ENCODE data around the gene AHRR.
"Not testable (repeated sequence)": the region's sequence is repeated elsewhere in the genome, so short reads cannot be mapped to it uniquely, and the experiment has no call there.

AHRR gene

DNA sequence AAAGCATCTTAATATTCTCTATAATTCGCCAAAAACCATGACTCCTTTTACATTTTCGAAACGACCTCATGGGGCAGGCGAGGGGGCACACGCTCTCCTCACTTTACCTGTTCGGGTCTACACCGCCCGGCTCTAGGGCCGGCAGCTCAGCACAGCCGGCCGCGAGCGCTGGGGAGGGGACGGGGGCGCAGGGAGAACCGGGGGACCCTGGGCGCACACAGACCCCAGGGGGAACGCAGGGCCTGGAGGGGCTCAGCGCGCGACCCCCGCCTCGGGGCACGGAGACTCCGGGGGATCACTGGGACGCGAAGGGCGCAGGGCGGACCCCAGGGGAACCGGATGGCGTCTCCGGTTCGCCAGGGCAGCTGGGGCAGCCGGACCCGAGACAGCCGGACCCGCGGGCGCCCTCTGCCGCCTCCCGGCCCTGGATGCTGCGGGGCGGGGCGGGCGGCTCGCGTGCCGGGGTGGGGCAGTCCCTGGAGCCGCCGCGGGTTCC, at the start of gene AHRR:
TSS of gene AHRR (plus strand) at position 485 of the 496 bp plus-strand sequence. CDS start 22,189 bp downstream, outside the sequence.
- no peak for DNase-seq

DNA sequence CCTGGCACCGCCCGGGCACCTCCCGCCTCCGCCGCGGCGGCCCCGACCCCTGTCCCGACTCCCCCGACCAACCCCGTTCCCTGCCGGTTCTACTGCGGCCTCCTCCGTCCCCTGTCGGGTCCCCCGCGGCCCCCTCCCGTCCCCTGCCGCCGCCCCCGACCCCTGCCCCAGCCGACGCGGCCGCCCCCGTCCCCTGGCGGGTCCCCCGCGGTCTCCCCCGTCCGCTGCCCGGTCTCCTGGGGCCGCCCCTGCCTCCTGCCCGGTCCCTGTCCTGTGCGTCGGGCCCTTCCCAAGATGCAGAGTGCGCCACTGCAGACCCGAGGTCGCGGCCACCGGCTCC, 49.7 kb upstream of the AHRR start:
- DNase-seq, result not testable (repeated sequence)

DNA sequence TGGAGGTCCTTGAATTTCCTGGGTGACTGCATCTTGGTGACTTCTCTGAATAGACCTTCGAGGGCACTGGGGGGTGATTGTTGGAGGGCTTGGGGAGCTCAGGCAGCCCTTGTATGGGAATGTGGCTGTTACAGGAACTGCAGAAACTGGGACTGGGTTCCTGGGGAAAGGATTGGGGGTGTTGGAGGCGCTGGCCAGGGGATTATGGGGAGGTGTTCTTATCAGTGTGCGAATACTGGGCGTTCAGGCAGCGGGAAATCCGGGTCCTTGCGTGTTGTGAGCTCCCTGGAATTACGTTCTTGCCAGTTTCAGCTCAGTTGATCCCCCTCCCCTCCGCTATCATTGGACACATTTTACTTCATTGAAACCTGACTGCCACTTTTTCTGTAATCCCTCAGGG, 48.4 kb upstream of the AHRR start:
- DNase-seq, result not testable (repeated sequence)

DNA sequence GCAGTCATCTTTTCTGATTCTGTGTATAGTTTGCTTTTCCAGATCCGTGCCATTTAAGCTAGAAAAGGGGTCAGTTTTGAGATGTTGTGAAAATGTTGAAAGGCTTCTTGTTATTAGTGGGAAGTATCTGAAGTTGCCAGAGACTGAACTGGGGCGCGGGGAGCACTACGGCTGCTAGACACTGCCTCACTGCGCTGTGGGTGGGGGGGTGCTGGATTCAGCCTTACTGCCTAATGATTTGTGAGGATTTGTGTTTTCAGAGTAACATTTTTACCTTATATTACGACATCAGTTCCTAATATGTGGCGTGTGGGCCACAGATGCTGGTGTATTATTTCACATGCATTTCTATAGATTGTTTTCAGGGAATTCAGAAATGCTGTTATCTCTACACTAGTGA, 48.0 kb upstream of the AHRR start:
- DNase-seq, result not testable (repeated sequence)

DNA sequence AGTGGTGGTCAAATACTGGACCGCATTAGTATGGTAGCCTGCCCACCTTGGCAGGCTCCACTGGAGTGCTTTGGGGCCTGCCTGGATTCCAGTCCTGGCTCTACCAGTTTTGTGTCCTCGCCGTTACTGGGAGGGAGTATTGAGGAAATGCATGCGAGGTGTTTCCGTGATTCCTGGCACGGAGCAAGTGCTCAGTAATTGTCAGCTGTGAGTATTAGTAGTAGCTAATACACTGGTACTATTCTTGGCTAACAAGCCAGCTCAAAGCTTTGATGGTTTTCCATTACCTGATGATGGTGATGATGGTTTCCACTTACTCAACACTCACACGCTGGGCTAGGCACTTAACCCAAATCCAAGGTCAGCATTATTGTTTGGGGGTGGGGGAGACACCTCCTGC, 47.2 kb upstream of the AHRR start:
- DNase-seq, result not testable (repeated sequence)

DNA sequence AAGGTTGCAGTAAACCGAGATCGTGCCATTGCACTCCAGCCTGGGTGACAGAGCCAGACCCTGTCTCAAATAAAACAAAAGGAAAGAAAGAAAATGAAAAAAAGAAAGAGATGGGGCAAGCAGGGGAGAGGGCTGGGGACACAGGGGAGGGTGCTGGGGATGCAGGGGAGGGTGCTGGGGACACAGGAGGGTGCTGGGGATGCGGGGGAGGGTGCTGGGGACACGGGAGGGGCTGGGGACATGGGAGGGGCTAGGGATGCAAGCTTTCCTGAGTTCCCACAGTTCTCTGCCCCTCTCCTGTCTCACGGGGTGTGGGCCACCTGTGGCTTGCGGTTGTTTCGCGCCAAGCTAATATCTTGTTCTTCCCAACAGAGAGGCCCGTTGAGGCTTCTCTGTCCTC, 42.9 kb upstream of the AHRR start:
- DNase-seq, result no peak

DNA sequence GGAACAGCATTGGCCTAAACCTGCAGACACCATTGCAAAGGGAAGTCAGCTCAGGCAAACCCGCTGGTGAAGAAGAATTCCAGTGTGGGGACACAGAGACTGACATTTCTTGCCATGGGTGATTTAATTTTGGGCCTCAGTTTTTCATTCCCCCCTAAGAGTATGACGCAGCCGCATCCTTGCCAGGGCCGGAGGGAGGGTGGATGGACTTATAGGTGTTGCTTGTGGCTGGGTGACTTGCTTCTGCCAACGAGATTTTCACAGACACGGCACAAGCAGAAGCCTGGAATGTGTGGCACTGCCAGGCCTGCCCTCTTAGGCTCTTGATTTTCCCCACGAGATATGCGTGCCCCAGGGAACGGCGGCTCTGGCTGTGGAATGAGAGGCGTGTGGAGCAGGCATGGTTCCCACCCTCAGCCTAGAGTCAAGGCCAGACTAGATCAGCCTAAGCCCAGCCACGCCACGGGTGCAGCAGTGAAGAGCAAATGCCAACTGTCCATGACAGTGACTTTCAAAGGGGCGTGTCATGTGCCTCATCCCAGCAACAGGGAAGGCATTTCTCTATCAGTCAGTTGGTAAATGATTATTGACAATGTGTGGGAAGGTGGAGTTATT, 42.4 kb upstream of the AHRR start:
- DNase-seq, result not testable (repeated sequence)

DNA sequence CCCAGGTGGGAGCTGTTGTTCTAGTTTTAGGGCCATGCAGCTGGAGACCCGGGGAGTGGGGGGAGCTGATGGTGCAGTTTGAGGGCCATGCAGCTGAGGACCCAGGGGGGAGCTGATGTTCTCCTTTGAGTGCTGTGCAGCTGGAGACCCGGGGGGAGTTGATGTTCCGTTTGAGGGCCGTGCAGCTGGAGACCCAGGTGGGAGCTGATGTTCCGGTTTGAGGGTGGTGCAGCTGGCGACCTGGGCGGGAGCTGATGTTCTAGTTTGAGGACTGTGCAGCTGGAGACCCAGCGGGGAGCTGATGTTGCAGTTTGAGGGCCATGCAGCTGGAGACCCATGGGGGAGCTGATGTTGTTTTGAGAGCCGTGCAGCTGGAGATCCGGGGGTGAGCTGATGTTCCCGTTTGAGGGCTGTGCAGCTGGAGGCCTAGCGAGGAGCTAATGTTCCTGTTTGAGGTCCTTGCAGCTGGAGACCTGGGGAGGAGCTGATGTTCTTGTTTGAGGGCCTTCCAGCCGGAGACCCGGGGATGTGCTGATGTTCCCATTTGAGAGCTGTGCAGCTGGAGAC, 35.4 kb upstream of the AHRR start:
- no peak for DNase-seq

DNA sequence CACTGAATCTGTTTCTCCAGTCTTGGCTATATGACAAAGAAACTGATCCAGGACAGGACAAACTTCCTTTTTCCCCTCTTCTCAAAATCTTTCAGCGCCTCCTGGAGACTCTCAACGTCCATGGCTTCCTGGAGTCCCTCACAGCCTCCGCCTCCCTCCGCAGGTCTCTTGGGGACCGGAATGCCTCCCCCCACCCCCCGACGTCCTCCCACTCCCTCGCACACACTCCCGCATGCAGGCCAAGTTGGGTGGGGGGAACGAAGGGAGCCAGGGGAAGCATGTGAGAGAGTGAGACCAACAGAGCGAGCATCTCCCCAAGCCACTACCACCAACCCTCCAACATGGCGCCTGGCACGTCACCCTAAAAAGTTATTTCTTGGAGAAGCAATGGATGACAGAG, 31.3 kb upstream of the AHRR start:
- DNase-seq, result not testable (repeated sequence)

DNA sequence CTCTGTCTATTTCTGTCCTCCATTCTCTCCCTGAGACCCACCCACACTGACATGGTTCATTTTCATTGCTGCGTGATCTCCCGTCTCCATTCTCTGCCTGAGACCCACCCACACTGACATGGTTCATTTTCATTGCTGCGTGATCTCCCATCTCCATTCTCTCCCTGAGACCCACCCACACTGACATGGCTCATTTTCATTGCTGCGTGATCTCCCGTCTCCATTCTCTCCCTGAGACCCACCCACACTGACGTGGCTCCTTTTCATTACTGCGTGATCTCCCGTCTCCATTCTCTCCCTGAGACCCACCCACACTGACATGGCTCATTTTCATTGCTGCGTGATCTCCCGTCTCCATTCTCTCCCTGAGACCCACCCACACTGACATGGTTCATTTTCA, 30.2 kb upstream of the AHRR start:
- DNase-seq, result not testable (repeated sequence)

DNA sequence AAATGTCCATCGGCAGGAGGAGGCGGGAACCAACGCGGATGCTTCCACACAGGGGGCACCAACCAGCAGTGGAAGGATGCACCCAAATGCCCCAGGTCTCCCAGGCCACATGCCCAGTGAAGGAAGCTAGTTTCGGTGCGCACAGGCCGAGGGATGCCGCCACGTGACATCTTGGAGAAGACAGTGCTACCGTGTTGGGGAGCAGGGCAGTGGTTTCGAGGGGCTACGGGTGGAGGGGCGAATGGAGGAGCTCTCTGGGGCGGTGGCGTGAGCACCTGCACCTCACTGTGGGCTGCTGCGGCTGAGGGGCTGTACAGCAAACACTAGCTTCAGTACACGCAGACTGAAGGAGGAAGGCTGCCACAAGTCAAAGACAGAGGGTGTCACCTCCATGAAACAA, 26.7 kb upstream of the AHRR start:
- not testable (repeated sequence) for DNase-seq

DNA sequence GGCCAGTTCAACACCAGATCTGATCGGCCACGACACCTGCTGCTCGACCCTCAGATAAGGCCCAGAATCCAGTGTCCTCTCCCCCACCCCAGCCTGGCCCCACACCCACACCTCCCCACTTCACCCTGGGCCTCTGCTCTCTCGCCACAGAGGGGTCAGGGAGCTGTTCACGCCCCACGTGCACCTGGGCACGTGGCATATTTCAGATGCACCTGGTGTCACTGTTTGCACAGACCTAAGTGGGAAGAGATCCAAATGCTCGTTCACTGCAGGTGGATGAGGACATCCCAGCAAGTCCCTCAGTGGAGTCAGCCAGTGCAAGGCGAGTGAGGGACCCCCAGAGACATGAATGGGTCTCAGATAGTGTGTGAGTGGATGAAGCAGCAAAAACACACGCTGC, 25.3 kb upstream of the AHRR start:
- not testable (repeated sequence) for DNase-seq

DNA sequence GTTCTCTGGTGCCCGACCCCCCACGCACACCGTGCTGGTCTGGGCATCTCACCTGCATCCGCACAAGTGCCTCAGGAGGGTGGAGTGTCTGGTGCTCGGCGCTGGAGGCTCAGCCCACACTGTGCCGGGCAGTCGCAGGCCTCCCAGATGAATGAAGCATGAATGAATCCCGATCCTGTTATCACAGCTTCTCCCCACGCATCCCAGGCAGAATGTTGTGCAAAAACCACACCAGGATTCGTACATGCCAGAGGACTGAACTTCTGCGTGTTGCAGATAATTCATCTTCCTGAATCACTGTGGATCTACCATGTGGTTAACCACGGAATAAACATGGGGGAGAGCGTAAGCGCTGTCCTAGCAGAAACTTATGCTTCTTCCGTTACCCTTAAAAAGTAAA, 24.6 kb upstream of the AHRR start:
- not testable (repeated sequence) for DNase-seq

DNA sequence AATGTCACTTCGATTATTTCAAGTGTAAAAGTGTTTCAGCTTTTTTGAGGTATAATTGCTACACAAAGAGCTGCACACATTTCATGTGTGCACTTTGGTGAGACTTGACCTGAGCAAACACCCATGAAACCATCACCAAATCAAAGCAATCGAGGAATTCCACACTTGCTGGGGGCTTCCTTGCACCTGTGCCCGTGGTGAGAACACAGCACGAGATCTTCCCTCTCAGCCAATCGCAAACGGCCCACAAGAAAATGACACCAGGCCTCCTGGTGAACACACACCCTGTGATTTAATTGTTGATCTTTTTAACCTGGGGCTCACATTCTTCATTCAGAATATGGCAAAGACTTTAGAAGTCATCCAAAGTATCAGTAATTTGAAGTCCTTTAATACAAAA, 24.1 kb upstream of the AHRR start:
- DNase-seq, result not testable (repeated sequence)

DNA sequence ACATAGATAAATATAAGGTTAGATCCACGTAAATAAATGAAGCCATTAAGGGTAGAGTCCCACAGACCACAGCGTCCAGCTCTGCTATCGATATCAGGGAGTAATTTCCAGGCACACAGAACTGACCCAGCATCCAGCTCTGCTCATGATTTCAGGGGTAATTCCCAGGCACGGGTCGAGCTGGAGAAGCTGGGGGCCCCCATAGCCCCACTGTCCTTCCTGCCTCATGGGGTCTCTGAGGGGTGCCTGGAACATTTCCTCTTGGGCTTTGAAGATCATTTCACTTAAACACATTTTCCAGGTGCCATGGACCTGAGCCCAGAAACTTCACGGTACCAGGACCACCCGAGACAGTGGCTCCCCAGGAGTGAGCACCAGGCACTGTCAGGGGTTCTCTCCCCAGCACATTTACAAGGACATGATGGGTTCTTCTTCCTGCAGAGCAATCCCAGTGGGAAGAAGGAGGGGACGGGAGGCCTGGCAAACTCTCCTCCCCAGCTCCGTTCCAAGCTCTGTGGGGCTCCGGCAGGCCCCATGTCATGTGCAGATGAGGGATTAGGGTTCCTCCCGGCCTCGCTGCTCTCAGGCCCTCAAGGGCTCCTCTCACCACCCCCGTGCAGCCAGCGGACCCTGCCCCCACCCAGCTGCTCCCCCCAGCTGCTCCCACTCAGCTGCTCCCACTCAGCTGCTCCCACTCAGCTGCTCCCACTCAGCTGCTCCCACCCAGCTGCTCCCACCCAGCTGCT, 23.4 kb upstream of the AHRR start:
- not testable (repeated sequence) for DNase-seq

DNA sequence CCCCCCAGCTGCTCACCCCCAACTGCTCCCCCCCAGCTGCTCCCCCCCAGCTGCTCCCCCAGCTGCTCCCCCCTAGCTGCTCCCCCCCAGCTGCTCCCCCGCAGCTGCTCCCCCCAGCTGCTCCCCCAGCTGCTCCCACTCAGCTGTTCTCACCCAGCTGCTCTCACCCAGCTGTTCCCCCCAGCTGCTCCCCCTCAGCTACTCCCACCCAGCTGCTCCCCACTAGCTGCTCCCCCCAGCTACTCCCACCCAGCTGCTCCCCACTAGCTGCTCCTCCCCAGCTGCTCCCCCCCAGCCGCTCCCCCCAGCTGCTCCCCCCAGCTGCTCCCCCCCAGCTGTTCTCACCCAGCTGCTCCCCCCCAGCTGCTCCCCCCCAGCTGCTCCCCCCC, 22.8 kb upstream of the AHRR start:
- DNase-seq, result no peak

DNA sequence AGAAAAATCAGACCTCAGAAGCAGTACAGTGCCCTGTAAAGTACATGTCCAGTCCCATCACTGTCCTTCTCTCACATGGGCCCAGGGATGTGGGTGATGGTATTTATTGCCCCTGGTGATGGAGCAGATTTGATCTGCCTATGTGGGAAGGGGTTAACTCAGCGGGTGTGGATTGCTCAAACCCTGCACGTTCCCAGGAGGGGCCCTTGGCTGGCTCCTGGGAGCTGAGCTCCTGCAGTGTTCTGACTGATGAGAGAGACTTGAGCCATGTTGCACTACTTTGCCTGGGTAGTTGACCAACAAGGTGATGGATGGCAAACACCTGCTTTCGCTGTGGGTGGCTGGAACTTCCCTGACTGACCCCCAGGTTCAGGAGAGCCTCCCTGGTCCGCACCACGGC, 21.6 kb upstream of the AHRR start:
- DNase-seq, result not testable (repeated sequence)

DNA sequence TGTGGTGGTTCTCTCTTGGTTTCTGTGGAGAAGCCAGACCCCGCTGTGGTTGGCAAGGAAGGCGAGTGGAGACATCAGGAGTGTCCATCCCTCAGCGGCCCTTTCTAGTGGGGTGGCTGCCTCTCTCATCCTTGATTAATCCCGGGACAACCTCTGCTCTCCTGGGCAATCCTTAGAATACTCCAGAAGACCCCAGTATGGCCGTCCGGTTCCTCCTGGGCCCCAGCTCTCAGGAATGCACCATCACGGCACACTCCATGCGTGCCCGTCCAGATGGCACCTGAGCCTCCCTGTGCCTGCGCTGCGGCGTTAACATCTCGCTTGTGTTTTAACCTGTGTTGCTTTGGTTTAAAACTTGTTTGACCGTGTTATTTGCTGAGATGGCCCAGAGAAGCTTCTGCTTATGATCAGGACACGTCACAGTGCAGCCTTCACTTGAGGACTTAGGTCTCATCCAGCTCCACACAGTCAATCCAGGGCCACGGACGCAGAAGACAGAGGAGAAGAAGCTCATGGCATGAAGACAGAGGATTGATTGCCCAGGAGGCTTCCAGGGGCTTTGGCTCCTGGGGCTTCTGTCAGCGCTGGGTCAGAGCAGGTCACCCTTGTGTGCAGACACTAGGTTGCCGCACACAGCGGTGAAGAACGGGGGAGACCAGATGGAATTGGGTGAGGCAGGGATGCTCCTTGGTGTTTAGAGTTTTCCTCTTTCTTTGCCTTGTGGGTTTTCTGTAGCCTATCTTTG, 20.7 kb upstream of the AHRR start:
- DNase-seq, result not testable (repeated sequence)

DNA sequence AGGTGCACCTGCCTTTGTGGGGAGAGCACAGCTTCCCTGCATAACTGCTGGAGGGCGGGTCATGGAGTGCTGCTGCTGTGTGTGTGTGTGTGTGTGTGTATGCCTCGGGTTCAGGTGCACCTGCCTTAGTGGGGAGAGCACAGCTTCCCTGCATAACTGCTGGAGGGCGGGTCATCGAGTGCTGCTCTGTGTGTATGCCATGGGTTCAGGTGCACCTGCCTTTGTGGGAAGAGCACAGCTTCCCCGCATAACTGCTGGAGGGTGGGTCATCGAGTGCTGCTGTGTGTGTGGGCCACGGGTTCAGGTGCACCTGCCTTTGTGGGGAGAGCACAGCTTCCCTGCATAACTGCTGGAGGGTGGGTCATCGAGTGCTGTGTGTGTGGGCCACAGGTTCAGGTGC, 19.1 kb upstream of the AHRR start:
- peak; percentile 53 for DNase-seq

DNA sequence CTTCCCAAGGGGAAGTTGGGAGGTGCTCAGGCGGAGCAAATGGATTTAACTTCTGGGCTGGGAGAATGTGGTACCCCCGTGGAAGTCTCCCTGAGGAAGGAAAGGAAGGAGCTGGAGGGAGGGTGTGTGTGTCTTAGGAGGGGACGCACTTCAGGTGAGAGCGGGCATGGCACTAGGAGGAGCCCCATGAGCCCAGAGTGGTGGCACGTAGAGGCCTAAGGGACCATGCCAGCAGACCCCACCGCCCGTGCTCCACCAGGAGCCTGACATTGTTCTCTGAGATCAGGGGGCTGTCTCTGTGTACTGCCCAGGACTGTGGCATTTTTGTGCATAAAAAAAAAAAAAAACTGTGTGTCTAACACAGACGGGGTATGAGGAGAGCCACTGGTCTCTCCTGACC, 18.5 kb upstream of the AHRR start:
- no peak for DNase-seq

DNA sequence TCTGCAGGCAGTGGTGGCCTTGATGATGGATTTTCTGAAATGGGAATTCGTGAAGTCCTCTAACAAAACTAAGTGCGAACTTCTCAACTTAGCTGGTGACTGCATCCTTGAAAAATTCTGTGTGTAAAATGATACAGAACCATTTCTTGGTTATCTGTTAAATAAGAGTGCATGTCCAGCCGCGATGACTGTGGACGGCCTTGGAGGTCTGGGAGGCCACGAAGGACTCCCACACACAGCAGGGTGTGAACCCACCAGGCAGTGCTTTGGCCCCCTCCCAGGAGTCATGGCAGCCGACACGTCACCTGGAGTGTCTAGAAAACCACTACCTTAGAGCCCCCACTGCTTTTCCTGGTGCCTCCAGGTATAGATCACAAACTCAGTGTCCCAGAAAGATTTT, 17.8 kb upstream of the AHRR start:
- not testable (repeated sequence) for DNase-seq

DNA sequence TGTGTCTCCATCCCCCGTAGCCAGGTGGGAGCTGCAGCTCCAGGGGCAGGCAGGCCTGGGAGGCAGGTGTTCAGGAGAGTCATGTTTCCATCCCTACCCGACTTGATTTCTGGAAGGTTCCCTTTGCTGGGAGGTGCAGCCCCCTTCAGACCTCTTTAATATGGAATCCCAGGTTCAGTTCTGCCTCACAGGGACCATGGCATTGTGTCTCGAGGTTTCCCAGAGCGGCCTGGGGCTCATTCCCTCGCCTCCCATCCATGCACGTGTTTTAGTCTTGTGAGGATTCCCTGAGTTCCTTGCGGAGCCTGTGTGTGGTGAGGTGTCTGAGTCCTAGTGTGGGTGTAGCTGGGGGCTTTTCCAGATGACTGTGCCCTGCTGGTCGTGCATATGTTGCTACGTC, 16.5 kb upstream of the AHRR start:
- no peak for DNase-seq

DNA sequence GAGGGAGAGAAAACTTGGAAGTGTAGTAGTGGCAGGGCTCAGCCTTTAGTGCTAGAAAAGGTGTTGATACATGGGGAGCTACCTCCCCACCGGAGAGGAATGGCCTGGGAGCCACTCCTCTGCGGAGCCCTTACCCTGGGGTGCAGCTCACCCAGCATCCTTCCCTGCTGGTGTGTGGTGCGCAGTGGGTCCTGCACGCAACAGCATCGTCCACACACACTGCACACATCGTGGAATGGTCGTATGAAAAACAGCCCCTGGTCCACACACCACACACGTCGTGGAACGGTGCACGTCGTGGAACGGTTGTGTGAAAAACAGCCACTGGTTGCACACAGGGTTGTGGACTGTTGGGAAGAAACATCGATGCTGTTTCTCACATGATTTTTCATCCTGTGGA, 16.1 kb upstream of the AHRR start:
- DNase-seq, result no peak

Data from NCI-H1417 treated with DMSO at 0.1 percent for 48 hours (cell line).